GM19467 (cell line): ENCODE results near the gene FRMD5.
"Not testable (repeated sequence)": the region's sequence is repeated elsewhere in the genome, so short reads cannot be mapped to it uniquely, and the experiment has no call there.

ENCODE experiments used
- ATAC-seq: cut with Tn5 transposase; IDR thresholded peaks from one replicate; pipeline ENCODE4 v1.9.1; 2021; ENCODE audit warnings: mild to moderate bottlenecking, moderate library complexity; ENCODE audit not compliant: unreplicated experiment

Gene FRMD5

DNA sequence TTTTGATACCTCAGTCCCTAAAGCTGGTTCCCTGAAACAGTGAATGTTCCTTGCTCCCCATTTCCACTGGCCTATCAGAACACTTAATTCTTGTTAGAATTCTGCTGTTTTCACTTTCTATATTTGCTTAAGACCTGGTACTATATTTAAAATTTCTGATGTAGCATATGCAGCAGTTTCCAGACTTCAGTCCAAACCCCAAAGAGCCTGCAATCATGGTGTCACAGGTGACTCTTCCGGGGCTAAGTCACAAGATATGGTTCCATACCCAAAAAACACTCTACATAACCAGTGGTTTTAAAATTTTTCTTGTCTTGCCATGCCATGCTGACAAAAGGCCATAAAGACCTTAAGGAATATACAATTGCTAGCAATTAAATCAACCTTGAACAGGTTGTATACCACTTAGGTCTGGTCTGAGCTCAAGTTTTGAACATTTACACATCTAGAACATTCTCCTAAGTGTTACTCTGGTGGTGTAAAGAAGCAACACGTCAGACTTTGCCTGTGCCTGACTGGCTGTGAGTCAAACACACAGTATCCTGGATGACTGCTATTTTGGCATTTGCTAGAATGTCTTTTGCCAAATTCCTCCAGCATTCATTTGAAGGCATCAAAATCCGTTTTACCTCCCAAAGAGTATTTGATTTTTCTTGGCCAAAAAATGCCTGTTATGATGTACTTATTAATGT, 160.0 kb downstream of the FRMD5 start:
- ATAC-seq: no peak

DNA sequence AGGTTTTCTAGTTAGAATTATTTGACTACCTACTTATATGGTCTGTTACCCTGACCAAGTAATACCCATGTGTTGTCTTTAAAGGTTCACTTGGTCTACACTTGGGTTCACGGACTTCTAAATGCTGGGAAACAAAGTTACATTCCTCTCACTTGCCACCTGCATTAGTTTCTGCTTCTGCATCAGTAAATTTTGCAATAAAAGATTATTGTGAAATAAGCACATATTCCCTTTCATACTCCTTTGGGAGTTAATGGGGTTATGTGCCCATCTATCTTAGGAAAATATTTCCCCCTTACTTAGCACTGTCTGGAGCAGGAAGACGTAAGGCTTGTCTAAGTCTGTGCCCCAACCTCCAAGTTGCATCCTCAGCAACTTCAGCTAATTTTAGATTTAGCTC, 160.7 kb downstream of the FRMD5 start:
- no peak for ATAC-seq

- no peak for ATAC-seq
Measured at GRCh38 chr15:44033894-44034293, 161.2 kb downstream of the FRMD5 start.

DNA sequence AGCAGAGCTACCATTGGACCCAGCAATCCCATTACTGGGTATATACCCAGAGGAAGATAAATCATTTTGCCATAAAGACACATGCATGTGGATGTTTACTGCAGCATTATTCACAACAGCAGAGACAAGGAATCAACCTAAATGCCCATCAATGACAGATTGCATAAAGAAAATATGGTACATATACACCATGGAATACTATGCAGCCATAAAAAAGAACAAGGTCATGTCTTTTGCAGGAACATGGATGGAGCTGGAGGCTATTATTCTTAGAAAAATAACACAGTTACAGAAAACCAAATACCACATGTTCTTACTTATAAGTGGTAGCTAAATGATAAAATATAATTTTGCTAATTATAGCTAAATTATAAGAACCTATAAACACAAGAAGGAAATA, 162.3 kb downstream of the FRMD5 start:
- ATAC-seq: not testable (repeated sequence)

GRCh38 chr15:44029940-44030568, 165.0 kb downstream of the FRMD5 start:
- ATAC-seq: no peak

GRCh38 chr15:44029003-44029402, 166.1 kb downstream of the FRMD5 start:
- no peak for ATAC-seq

GRCh38 chr15:44028349-44028748, 166.7 kb downstream of the FRMD5 start:
- ATAC-seq: no peak

DNA sequence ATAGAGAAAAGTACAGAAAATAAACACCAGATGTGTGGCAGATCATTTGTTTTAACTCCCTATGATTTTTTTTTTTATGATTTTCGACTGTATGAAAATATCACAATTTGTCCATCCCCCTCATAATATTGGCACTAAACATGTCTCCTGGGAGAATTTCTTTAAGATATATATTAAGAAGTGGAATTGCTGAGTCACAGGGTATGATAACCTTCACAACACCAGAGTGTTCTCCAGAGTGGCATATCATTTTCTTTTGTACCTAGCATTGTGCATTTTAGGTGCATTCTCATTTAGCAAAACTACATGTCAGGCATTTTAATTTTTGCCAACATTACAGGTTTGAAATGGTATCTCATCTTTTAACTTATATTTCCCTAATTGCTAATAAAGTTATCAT, 170.9 kb downstream of the FRMD5 start:
- ATAC-seq: no peak

DNA sequence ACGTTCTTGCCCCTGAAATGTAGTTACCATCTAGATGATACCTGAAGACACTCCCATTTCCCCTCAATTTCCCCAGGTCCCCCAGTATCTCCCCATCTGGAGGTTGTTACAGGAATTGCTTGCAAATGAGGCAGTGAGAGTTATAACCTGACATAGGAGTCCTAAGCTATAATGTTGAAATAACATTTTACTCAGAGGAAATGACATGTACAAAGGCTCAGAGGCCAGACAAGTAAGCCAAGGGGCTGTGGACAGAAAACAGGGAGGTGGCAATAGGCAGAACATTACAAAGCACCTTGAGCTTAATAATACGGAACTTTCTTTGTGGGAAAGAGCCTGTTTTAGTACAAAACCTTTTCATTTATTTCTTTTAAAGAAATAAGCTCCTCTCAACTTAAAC, 171.9 kb downstream of the FRMD5 start:
- no peak for ATAC-seq

DNA sequence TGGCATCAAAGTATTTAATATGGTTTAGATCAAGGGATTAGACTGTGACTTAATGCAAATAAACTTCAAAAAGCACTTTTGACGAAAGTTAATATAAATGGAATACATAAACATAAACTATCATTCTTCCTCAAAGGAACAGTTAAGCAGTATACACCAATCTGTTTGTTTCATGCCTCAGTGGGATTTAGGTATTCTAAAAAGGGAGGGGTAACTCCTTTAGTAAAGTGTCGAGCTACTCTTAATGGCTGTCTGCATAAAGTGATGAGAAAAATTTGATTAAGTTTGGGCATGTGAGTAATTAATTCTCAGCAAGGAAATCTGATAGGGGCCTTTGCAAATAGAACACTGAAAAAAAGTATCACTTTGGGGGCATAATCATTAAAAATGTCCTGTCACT, 176.9 kb downstream of the FRMD5 start:
- no peak for ATAC-seq

- ATAC-seq: no peak
Measured at GRCh38 chr15:44015545-44016305, 179.3 kb downstream of the FRMD5 start.

DNA sequence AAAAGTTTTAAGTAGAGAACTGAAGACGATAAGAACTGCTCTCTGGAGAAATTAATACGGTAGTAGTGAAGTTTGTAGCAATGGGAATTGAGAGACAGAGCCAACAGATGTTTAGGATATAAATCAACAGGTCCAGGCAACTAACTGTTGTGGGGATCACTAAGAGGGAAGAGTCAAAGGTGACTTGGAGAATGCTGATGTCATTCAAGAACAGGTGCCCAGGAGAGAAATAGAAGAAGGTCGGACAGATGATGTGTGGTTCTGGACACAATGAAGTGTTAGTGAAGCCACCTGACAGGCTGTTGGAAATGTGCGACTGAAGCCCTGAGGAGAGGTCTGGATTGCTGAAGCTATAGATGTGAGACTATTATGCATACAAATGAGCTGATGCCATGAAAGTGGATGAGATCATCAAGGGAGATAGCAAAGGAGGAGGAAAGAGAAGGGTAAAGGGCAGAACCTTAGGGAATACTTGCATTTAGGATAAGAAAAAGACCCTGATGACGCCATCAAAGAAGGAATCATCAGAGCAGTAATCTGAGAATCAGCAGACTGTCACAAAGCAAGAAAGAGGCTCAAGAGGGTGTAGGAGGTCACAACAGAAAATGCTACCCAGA, 183.7 kb downstream of the FRMD5 start:
- ATAC-seq: no peak

DNA sequence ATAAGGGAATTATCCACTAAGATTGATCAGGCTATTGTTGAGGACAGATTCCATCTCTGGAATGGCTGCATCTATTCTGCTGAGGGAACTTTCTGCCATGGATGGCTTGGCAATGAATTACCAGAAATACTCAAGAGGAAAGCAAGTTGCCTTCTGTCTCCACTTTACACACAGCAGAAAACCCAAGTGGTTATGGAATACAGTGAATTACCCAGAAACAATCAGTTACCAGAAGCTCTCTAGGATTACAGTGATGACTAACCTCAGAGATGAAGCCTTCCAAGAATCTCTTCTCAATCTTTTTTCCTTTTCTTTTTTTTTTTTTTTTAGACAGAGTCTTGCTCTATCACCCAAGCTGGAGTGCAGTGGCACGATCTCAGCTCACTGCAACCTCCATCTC, 185.0 kb downstream of the FRMD5 start:
- ATAC-seq: no peak

- no peak for ATAC-seq
Measured at GRCh38 chr15:44009038-44009437, 186.0 kb downstream of the FRMD5 start.

- ATAC-seq: not testable (repeated sequence)
Measured at GRCh38 chr15:44000248-44000647, 194.8 kb downstream of the FRMD5 start.

DNA sequence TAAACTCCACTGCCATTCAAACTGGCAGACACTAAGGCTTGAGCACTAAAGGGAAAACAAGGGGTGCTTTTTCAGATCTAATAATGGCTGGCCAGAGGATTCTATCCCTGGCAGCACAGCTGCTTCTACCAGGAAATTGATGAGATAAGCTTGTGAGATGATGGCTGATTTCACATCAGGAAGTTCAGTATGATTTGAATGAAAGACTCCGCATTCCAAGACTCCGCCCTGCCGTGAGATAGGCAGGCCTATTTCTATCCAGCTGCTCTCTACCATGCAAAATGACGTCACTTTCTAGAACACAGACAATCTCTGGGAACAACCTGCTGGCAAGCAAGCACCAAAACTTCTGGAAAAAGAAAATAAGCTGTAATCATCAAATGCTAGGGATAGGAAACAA, 196.5 kb downstream of the FRMD5 start:
- ATAC-seq: no peak

DNA sequence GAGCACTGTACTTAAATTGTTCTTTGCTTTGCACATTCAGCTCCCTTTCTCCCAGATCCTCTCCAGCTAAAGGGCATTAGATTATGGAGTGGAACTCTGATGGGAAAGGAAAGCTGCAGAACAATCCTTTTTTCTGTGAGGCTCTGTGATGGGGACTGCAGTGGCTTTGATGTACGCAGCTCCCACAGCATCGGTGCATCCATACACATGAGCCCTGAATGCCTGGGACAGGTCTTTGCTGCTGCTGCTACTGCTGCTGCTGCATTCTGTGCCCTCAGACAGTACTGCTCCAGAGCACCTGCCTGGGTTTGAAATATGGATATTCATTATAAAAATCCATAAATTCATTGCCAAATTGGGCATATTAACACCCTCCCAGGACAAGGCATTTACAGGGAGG, 203.9 kb downstream of the FRMD5 start:
- ATAC-seq: no peak

- ATAC-seq: no peak
Measured at GRCh38 chr15:43989938-43990337, 205.1 kb downstream of the FRMD5 start.

DNA sequence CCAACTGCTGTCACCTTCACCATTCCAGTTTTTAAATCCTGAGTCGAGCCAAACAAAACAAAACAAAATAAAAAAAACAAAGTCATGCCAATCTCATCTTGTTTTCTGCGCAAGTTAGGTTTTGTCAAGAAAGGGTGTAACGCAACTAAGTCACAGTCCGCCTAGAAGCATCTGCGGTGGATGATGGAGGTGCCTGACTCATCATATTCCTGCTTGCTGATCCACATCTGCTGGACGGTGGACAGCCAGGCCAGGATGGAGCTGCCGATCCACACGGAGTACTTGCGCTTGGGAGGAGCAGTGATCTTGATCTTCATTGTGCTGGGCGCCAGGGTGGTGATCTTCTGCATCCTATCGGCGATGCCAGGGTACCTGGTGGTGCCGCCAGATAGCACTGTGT, 206.2 kb downstream of the FRMD5 start:
- no peak for ATAC-seq

GRCh38 chr15:43987924-43988323, 207.1 kb downstream of the FRMD5 start:
- no peak for ATAC-seq

GRCh38 chr15:43985976-43986680, 208.9 kb downstream of the FRMD5 start:
- ATAC-seq: no peak
